Liver (tissue), 2 donors: ENCODE results near the gene HIVEP2.

Experiments used
- CTCF ChIP-seq: fragments of 150-350 bp; IDR thresholded peaks from 2 replicates; pipeline ENCODE4 v1.5.1; 2017; ENCODE audit warnings: improper control_type of control experiment, low read depth, low read length; ENCODE audit not compliant: missing input control
- TF ChIP-seq, protein P1 (sequence below): IDR thresholded peaks from 2 replicates; pipeline ENCODE4 v1.6.1; 2016; ENCODE audit warnings: antibody characterized with exemption
- donor health status: healthy.

GRCh38 chr6:142870787-142871415 is 74.1 kb downstream of the HIVEP2 start:
- TF ChIP-seq CTCF, result no peak
- TF ChIP-seq, protein P1, sequence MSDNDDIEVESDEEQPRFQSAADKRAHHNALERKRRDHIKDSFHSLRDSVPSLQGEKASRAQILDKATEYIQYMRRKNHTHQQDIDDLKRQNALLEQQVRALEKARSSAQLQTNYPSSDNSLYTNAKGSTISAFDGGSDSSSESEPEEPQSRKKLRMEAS, result no peak
